Measurements from ENCODE around the gene POPDC3. TPM values are rescaled to one million over a fixed set of nuclear protein-coding genes. Genes with fewer than 3 reads are reported as not detected.

Gene POPDC3
- total and polyA plus RNA-seq, 10 of the 15 experiments (the other 5 are each of a cell fraction or from before 2014, with no cell fraction given) = 1.6 TPM; not detected in 9

DNA sequence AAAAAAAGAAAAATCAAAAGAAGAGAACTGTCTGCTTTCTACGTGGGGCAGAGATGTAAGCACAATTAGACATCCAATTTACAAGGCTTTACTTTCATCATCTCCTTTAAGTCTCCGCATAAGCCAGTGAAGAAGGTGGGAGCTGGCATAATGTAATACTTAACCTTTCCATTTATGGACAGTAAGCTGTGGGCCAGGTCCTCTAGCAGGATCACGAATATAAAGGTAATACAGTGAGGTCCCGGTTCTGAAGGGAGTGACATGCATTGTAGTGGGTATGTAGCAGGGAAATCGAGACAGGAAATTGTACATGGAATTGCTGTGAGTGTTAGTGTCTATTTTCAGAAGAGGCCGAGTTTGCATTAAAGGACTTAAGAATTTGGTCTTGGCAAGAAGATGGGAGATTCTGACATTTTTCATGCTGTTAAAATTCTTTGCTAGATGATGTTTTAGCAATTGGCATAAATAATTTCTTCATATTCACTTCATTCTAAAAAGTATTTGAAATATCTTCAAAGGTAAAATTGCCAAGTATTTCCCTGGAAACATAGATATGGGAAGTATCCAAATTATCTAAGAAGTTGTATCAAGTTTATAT is 20.4 kb upstream of the POPDC3 start:
- Histone ChIP-seq H3K9ac (ENCODE audit: control insufficient read depth, insufficient read depth, low read length) (no peak overlapping the region), H3K9me3 (replicated peaks; ENCODE audit: control insufficient read depth, insufficient read depth, low read length) (no peaks in the 10 kb centered on the region; the same call in 2 of the 3 replicates), H3K4me3 (no peak overlapping the region), H4K20me1 (ENCODE audit: control insufficient read depth, insufficient read depth) (no peaks in the 10 kb centered on the region), H3K27ac (ENCODE audit: control insufficient read depth, insufficient read depth) (no peak overlapping the region), H3K27me3 (replicated peaks in 1 of 2; ENCODE audit: control insufficient read depth in 2 of 2, insufficient read depth in 2 of 2, low read length in 1 of 2) (no peaks in the 10 kb centered on the region), H3K4me1 (ENCODE audit: control insufficient read depth, insufficient read depth, low read length) (no peaks in the 10 kb centered on the region), H2AFZ (ENCODE audit: control insufficient read depth, low read depth, low read length) (no peak overlapping the region), H3K4me2 (ENCODE audit: control insufficient read depth, insufficient read depth) (no peak overlapping the region), H3K79me2 (ENCODE audit: control insufficient read depth, insufficient read depth, low read length) (no peaks in the 10 kb centered on the region), H3K36me3 (ENCODE audit: control insufficient read depth in 2 of 2, insufficient read depth in 2 of 2, low read length in 1 of 2) (no peaks in the 10 kb centered on the region)
- CTCF ChIA-PET = no interaction called here
- DNase-seq (ENCODE audit: low read depth, low spot score) = no peak
- 40% methylated on average over 6 of the region's 6 CpGs for WGBS (ENCODE audit: insufficient coverage, insufficient replicate concordance, low lambda C conversion rate, missing lambda C conversion rate)
- RAD21 ChIA-PET (ENCODE audit: unreplicated experiment) = no interaction called here
- in situ Hi-C loops (cut with MboI) (no loop called here), intact Hi-C loops (cut with micrococcal nuclease; ENCODE audit: unreplicated experiment) (no loop called here)
- SMC1A ChIA-PET (ENCODE audit: uncharacterized antibody, unreplicated experiment) = interaction anchor here (1.4 kb wide), 1 partner anchor 34 kb away, joined by 3 read pairs; no protein-coding TSS in a partner anchor
- no TSS peak for BruUV-seq (replicated peaks)
- POLR2A ChIA-PET = no interaction called here
- FAIRE-seq = no peak
- no peak for ATAC-seq
- TF ChIP-seq, protein P1, sequence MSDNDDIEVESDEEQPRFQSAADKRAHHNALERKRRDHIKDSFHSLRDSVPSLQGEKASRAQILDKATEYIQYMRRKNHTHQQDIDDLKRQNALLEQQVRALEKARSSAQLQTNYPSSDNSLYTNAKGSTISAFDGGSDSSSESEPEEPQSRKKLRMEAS (IDR thresholded peaks at IDR 0.05; ENCODE audit: low read depth, low read length) = no peak
- TF ChIP-seq MEF2A (IDR thresholded peaks at IDR 0.05; ENCODE audit: insufficient read depth, low read depth, low read length) (no peak), EGR1 (IDR thresholded peaks at IDR 0.05; ENCODE audit: borderline replicate concordance in 1 of 2, low read depth in 2 of 2, low read length in 2 of 2) (no peak), NFXL1 (IDR thresholded peaks at IDR 0.05; ENCODE audit: borderline replicate concordance) (no peak), ZZZ3 (IDR thresholded peaks at IDR 0.05; ENCODE audit: control insufficient read depth, insufficient read length, low read depth) (no peak), PAX5 (IDR thresholded peaks at IDR 0.05; ENCODE audit: borderline replicate concordance, low read depth, low read length) (no peak), RB1 (IDR thresholded peaks at IDR 0.05; ENCODE audit: borderline replicate concordance) (no peak), ZNF274 (IDR thresholded peaks at IDR 0.05; ENCODE audit: insufficient read depth, insufficient read length) (no peak)
- TF ChIP-seq, protein P2, sequence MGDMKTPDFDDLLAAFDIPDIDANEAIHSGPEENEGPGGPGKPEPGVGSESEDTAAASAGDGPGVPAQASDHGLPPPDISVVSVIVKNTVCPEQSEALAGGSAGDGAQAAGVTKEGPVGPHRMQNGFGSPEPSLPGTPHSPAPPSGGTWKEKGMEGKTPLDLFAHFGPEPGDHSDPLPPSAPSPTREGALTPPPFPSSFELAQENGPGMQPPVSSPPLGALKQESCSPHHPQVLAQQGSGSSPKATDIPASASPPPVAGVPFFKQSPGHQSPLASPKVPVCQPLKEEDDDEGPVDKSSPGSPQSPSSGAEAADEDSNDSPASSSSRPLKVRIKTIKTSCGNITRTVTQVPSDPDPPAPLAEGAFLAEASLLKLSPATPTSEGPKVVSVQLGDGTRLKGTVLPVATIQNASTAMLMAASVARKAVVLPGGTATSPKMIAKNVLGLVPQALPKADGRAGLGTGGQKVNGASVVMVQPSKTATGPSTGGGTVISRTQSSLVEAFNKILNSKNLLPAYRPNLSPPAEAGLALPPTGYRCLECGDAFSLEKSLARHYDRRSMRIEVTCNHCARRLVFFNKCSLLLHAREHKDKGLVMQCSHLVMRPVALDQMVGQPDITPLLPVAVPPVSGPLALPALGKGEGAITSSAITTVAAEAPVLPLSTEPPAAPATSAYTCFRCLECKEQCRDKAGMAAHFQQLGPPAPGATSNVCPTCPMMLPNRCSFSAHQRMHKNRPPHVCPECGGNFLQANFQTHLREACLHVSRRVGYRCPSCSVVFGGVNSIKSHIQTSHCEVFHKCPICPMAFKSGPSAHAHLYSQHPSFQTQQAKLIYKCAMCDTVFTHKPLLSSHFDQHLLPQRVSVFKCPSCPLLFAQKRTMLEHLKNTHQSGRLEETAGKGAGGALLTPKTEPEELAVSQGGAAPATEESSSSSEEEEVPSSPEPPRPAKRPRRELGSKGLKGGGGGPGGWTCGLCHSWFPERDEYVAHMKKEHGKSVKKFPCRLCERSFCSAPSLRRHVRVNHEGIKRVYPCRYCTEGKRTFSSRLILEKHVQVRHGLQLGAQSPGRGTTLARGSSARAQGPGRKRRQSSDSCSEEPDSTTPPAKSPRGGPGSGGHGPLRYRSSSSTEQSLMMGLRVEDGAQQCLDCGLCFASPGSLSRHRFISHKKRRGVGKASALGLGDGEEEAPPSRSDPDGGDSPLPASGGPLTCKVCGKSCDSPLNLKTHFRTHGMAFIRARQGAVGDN (IDR thresholded peaks at IDR 0.05) = no peak
- TF ChIP-seq, protein P3, sequence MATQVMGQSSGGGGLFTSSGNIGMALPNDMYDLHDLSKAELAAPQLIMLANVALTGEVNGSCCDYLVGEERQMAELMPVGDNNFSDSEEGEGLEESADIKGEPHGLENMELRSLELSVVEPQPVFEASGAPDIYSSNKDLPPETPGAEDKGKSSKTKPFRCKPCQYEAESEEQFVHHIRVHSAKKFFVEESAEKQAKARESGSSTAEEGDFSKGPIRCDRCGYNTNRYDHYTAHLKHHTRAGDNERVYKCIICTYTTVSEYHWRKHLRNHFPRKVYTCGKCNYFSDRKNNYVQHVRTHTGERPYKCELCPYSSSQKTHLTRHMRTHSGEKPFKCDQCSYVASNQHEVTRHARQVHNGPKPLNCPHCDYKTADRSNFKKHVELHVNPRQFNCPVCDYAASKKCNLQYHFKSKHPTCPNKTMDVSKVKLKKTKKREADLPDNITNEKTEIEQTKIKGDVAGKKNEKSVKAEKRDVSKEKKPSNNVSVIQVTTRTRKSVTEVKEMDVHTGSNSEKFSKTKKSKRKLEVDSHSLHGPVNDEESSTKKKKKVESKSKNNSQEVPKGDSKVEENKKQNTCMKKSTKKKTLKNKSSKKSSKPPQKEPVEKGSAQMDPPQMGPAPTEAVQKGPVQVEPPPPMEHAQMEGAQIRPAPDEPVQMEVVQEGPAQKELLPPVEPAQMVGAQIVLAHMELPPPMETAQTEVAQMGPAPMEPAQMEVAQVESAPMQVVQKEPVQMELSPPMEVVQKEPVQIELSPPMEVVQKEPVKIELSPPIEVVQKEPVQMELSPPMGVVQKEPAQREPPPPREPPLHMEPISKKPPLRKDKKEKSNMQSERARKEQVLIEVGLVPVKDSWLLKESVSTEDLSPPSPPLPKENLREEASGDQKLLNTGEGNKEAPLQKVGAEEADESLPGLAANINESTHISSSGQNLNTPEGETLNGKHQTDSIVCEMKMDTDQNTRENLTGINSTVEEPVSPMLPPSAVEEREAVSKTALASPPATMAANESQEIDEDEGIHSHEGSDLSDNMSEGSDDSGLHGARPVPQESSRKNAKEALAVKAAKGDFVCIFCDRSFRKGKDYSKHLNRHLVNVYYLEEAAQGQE (IDR thresholded peaks at IDR 0.05; ENCODE audit: low read depth, low read length) = no peak
- TF ChIP-seq, protein P4, sequence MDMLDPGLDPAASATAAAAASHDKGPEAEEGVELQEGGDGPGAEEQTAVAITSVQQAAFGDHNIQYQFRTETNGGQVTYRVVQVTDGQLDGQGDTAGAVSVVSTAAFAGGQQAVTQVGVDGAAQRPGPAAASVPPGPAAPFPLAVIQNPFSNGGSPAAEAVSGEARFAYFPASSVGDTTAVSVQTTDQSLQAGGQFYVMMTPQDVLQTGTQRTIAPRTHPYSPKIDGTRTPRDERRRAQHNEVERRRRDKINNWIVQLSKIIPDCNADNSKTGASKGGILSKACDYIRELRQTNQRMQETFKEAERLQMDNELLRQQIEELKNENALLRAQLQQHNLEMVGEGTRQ (IDR thresholded peaks at IDR 0.05; ENCODE audit: borderline replicate concordance, low read depth, low read length) = no peak
- TF ChIP-seq, protein P5, sequence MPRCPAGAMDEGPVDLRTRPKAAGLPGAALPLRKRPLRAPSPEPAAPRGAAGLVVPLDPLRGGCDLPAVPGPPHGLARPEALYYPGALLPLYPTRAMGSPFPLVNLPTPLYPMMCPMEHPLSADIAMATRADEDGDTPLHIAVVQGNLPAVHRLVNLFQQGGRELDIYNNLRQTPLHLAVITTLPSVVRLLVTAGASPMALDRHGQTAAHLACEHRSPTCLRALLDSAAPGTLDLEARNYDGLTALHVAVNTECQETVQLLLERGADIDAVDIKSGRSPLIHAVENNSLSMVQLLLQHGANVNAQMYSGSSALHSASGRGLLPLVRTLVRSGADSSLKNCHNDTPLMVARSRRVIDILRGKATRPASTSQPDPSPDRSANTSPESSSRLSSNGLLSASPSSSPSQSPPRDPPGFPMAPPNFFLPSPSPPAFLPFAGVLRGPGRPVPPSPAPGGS (IDR thresholded peaks at IDR 0.05; ENCODE audit: borderline replicate concordance, insufficient read depth, low read depth, low read length, poor library complexity, severe bottlenecking) = no peak

Measured in GM12878 (cell line).